VCaP (cell line): ENCODE data around the gene MAGEA9B.
"Not testable (repeated sequence)": the region's sequence is repeated elsewhere in the genome, so short reads cannot be mapped to it uniquely, and the experiment has no call there.

Source experiments
- H3K27ac ChIP-seq: fragments of 450-650 bp; 2 replicates; pipeline ENCODE4 v1.5.1; 2017
- TF ChIP-seq, protein P1 (sequence below): fragments of 450-650 bp; conservative IDR thresholded peaks from 2 replicates; pipeline ENCODE4 v1.5.1; 2017; ENCODE audit warnings: mild to moderate bottlenecking, moderate library complexity

MAGEA9B gene

GRCh38 chrX:149618871-149619270, 31.6 kb upstream of the MAGEA9B start:
- H3K27ac ChIP-seq = no peak overlapping the region
- TF ChIP-seq, protein P1, sequence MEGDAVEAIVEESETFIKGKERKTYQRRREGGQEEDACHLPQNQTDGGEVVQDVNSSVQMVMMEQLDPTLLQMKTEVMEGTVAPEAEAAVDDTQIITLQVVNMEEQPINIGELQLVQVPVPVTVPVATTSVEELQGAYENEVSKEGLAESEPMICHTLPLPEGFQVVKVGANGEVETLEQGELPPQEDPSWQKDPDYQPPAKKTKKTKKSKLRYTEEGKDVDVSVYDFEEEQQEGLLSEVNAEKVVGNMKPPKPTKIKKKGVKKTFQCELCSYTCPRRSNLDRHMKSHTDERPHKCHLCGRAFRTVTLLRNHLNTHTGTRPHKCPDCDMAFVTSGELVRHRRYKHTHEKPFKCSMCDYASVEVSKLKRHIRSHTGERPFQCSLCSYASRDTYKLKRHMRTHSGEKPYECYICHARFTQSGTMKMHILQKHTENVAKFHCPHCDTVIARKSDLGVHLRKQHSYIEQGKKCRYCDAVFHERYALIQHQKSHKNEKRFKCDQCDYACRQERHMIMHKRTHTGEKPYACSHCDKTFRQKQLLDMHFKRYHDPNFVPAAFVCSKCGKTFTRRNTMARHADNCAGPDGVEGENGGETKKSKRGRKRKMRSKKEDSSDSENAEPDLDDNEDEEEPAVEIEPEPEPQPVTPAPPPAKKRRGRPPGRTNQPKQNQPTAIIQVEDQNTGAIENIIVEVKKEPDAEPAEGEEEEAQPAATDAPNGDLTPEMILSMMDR = no peak

DNA sequence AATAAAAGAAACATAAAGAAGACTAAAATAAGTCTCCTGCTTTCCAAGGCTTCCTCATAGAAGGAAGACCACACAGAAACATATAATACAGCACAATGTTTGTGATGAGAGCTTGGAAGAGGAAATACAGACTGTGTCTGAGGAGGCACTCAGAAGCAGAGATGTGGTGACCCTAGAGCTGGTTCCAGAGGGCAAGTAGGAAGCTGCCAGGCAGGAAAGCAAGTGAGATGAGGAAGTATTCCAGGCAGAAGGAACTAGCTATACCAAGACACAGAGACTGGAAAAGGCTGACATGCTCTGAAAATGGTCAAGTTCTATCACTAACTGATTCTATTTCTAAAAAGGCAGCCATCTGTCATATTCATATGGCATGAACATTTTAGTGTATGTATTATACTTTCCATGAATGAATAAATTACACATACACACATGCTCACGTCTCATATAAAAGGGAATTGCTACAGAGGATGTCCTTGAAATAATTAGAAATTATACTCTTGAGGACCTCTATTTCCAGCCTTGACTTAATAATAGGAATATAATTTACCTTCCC, 24.4 kb upstream of the MAGEA9B start:
- TF ChIP-seq, protein P1 = no peak
- no peak overlapping the region for H3K27ac ChIP-seq

- TF ChIP-seq, protein P1 = no peak
- no peak overlapping the region for H3K27ac ChIP-seq
Measured at GRCh38 chrX:149610511-149610910, 23.3 kb upstream of the MAGEA9B start.

GRCh38 chrX:149607699-149608098, 20.4 kb upstream of the MAGEA9B start:
- TF ChIP-seq, protein P1 = no peak

DNA sequence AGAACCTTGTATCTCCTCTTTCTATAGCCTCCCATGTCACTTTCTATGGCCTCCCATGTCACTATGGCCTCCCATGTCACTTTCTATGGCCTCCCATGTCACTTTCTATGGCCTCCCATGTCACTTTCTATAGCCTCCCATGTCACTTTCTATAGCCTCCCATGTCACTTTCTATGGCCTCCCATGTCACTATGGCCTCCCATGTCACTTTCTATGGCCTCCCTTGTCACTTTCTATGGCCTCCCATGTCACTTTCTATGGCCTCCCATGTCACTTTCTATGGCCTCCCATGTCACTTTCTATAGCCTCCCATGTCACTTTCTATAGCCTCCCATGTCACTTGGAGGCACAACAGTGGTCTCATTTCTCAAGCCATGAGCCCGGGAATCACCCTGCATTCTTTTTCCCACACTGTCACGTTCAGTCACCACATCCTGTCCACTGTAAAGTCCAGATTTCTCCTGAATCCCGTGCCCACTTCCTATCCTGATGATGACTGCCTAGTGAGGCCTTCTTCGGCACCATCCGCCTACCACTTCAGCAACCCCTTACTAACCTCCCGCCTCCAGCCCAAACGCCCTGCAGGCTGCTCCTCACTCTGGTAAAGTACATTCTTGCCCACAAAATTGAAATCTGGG, 18.1 kb upstream of the MAGEA9B start:
- H3K27ac ChIP-seq = not testable (repeated sequence)

More at GRCh38 chrX:149607699-149608098, 20.4 kb upstream of the MAGEA9B start:
- H3K27ac ChIP-seq = no peak overlapping the region

- H3K27ac ChIP-seq = not testable (repeated sequence)
Measured at GRCh38 chrX:149598603-149599002, 11.3 kb upstream of the MAGEA9B start.

DNA sequence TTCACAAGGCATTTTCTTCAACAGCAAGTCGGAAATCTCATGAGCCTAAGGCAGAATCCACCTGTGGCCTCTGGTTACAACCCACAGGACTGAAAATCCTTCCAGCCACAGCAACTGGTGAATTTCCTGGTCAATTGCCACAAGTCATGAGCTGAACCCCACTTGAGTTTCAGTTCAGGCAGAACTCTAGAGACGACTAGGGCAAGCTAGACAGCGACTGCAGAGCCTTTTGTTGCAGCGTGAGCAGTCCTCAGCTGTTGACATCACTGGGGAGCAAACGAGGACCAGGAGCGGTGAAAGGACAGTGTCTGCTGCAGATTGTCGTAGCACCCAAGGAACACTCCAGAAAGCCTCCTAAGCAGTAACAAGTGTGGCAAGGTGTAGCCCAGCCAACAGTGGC, 8.7 kb upstream of the MAGEA9B start:
- not testable (repeated sequence) for H3K27ac ChIP-seq

- H3K27ac ChIP-seq = not testable (repeated sequence)
Measured at GRCh38 chrX:149595214-149595613, 8.0 kb upstream of the MAGEA9B start, which contains the start of gene HSFX2. TSS of gene HSFX2 (minus strand) at chrX:149595314. CDS start at chrX:149594700, 614 bp downstream.

GRCh38 chrX:149590993-149591392, 3.7 kb upstream of the MAGEA9B start:
- not testable (repeated sequence) for H3K27ac ChIP-seq

GRCh38 chrX:149585631-149586030, 1.6 kb downstream of the MAGEA9B start:
- not testable (repeated sequence) for H3K27ac ChIP-seq

GRCh38 chrX:149573456-149573855, 13.8 kb downstream of the MAGEA9B start:
- H3K27ac ChIP-seq = not testable (repeated sequence)

- H3K27ac ChIP-seq = no peak overlapping the region
- TF ChIP-seq, protein P1 = no peak
Measured at GRCh38 chrX:149572743-149573142, 14.5 kb downstream of the MAGEA9B start.
